ENCODE results near the gene ILKAP.

ILKAP gene

DNA sequence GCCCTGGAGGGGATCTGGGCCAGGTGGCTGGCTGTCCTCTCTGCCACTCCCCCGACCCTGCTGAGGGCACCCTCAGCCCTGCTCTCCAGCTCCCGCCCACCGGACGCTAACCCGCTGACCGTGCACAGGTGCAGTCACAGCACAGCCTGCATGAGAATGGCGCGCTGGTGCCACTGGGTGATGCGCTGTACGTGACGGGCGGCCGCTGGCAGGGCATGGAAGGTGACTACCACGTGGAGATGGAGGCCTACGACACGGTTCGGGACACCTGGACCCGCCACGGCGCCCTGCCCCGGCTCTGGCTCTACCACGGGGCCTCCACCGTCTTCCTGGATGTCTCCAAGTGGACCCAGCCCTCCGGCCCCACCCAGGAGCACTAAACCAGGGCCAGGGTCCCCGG lies 52.8 kb downstream of the ILKAP start:
- Histone ChIP-seq H3K27ac (ENCODE audit: low read depth, low read length) (no peak overlapping the region), H3K9me2 (replicated peaks; ENCODE audit: insufficient read depth, low read length) (no peaks in the 10 kb centered on the region), H3K36me3 (ENCODE audit: low read length) (no peaks in the 10 kb centered on the region), H3K79me2 (ENCODE audit: insufficient read depth, low read length) (no peaks in the 10 kb centered on the region), H3K27me3 (ENCODE audit: low read length) (no peaks in the 10 kb centered on the region), H3K4me3 (ENCODE audit: insufficient read depth, low read length, poor library complexity, severe bottlenecking) (no peak overlapping the region), H2AFZ (ENCODE audit: low read depth, low read length, severe bottlenecking) (no peak overlapping the region), H3K9me3 (ENCODE audit: insufficient read depth, low read length) (no peaks in the 10 kb centered on the region), H3F3A (ENCODE audit: insufficient read depth) (no peaks in the 10 kb centered on the region), H4K20me1 (ENCODE audit: low read depth, low read length) (no peaks in the 10 kb centered on the region), H3K9ac (ENCODE audit: low read length) (no peak overlapping the region), H3K4me2 (ENCODE audit: low read depth, low read length, poor library complexity, severe bottlenecking) (no peak overlapping the region)
- TF ChIP-seq EZH2phosphoT487 (conservative IDR thresholded peaks at IDR 0.05; ENCODE audit: low read length): no peak
- no peak for TF ChIP-seq CTCF (IDR thresholded peaks at IDR 0.05; ENCODE audit: insufficient read depth, low read length, poor library complexity, severe bottlenecking)

GRCh38 chr2:238149841-238150572 lies 53.5 kb downstream of the ILKAP start:
- no peaks in the 10 kb centered on the region for H3K27me3 ChIP-seq (ENCODE audit: low read length)
- H4K20me1 ChIP-seq (ENCODE audit: low read depth, low read length): no peaks in the 10 kb centered on the region
- H3K4me2 ChIP-seq (ENCODE audit: low read depth, low read length, poor library complexity, severe bottlenecking): no peak overlapping the region
- H3K79me2 ChIP-seq (ENCODE audit: insufficient read depth, low read length): no peaks in the 10 kb centered on the region
- H3K27ac ChIP-seq (ENCODE audit: low read depth, low read length): no peak overlapping the region
- no peak overlapping the region for H2AFZ ChIP-seq (ENCODE audit: low read depth, low read length, severe bottlenecking)
- H3K4me3 ChIP-seq (ENCODE audit: insufficient read depth, low read length, poor library complexity, severe bottlenecking): no peak overlapping the region
- H3K36me3 ChIP-seq (ENCODE audit: low read length): no peaks in the 10 kb centered on the region
- H3K9me3 ChIP-seq (ENCODE audit: insufficient read depth, low read length): no peaks in the 10 kb centered on the region
- no peaks in the 10 kb centered on the region for H3K9me2 ChIP-seq (replicated peaks; ENCODE audit: insufficient read depth, low read length)
- H3F3A ChIP-seq (ENCODE audit: insufficient read depth): no peaks in the 10 kb centered on the region
- no peak overlapping the region for H3K9ac ChIP-seq (ENCODE audit: low read length)
- TF ChIP-seq EZH2phosphoT487 (conservative IDR thresholded peaks at IDR 0.05; ENCODE audit: low read length) (no peak), CTCF (IDR thresholded peaks at IDR 0.05; ENCODE audit: insufficient read depth, low read length, poor library complexity, severe bottlenecking) (no peak)

- no peak overlapping the region for H3K27ac ChIP-seq (ENCODE audit: low read depth, low read length)
- TF ChIP-seq CTCF (IDR thresholded peaks at IDR 0.05; ENCODE audit: insufficient read depth, low read length, poor library complexity, severe bottlenecking) (no peak), EZH2phosphoT487 (conservative IDR thresholded peaks at IDR 0.05; ENCODE audit: low read length) (no peak)
- H3K9me2 ChIP-seq (replicated peaks; ENCODE audit: insufficient read depth, low read length): no peaks in the 10 kb centered on the region
- H3K36me3 ChIP-seq (ENCODE audit: low read length): no peaks in the 10 kb centered on the region
- H4K20me1 ChIP-seq (ENCODE audit: low read depth, low read length): no peaks in the 10 kb centered on the region
- H3K79me2 ChIP-seq (ENCODE audit: insufficient read depth, low read length): no peaks in the 10 kb centered on the region
- H3K4me2 ChIP-seq (ENCODE audit: low read depth, low read length, poor library complexity, severe bottlenecking): no peak overlapping the region
- no peaks in the 10 kb centered on the region for H3K9me3 ChIP-seq (ENCODE audit: insufficient read depth, low read length)
- no peaks in the 10 kb centered on the region for H3K27me3 ChIP-seq (ENCODE audit: low read length)
- no peaks in the 10 kb centered on the region for H3F3A ChIP-seq (ENCODE audit: insufficient read depth)
- H3K9ac ChIP-seq (ENCODE audit: low read length): no peak overlapping the region
- H3K4me3 ChIP-seq (ENCODE audit: insufficient read depth, low read length, poor library complexity, severe bottlenecking): no peak overlapping the region
- no peak overlapping the region for H2AFZ ChIP-seq (ENCODE audit: low read depth, low read length, severe bottlenecking)
Measured at GRCh38 chr2:238148981-238149380, 54.5 kb downstream of the ILKAP start.

Measured in SU-DHL-6 (cell line).